Esophagus muscularis mucosa (tissue), 4 donors: ENCODE results near the gene ZNF384. TPM values are rescaled to one million over a fixed set of nuclear protein-coding genes. Genes with fewer than 3 reads are reported as not detected.

ENCODE experiments used
- DNase-seq: peaks from one replicate; pipeline ENCODE4 v3.0.0-alpha.2; 2017; ENCODE audit errors: extremely low spot score
- H3K27ac ChIP-seq, 4 donors: fragments of 200-600 bp; sonication (generic); replicated peaks in 1 of 4; 1 replicate in 3 of 4; 2 replicates in 1 of 4; pipeline ENCODE4 v1.5.1; 2016 to 2019; ENCODE audit warnings: mild to moderate bottlenecking in 1 of 4
- H3K27me3 ChIP-seq, 4 donors: fragments of 200-600 bp; sonication (generic); one replicate each; pipeline versions ENCODE4 v1.5.1 to v1.6.0; 2016 to 2019
- H3K36me3 ChIP-seq, 4 donors: fragments of 200-600 bp; sonication (generic); one replicate each; pipeline ENCODE4 v1.5.1; 2016 to 2019
- H3K4me1 ChIP-seq, 4 donors: fragments of 200-600 bp; sonication (generic); one replicate each; pipeline ENCODE4 v1.5.1; 2016 to 2019
- H3K4me3 ChIP-seq, 4 donors: fragments of 200-600 bp; sonication (generic); 1 replicate in 2 of 4; 2 replicates in 2 of 4; pipeline ENCODE4 v1.5.1; 2016 to 2019; ENCODE audit warnings: mild to moderate bottlenecking in 4 of 4, moderate library complexity in 1 of 4
- H3K9me3 ChIP-seq, 4 donors: fragments of 200-600 bp; sonication (generic); 1 replicate in 3 of 4; 2 replicates in 1 of 4; pipeline ENCODE4 v1.5.1; 2016 to 2019
- EP300 ChIP-seq: sonication (generic); formaldehyde crosslinking; IDR thresholded peaks from one replicate; pipeline ENCODE4 v1.6.1; 2017; ENCODE audit warnings: antibody characterized with exemption
- POLR2A ChIP-seq: fragments of 450-650 bp; IDR thresholded peaks from one replicate; pipeline ENCODE4 v1.6.1; 2017; ENCODE audit warnings: antibody characterized with exemption, moderate library complexity, mild to moderate bottlenecking, low read depth
- POLR2AphosphoS5 ChIP-seq, 2 donors: sonication (generic); formaldehyde crosslinking; IDR thresholded peaks; one replicate each; pipeline ENCODE4 v1.6.1; 2017; ENCODE audit warnings: antibody characterized with exemption in 2 of 2
- WGBS: methylation state at CpG from one replicate; pipeline ENCODE4 v1.1.5; 2018; 5-methylcytosine and 5-hydroxymethylcytosine counted together
- intact Hi-C: fragments of 100-400 bp; cut with DNase I; formaldehyde crosslinking; loops from one replicate; pipeline ENCODE4 v1.15.1; 2023
- total RNA-seq, 4 donors: library from RNA; depleted of rRNA; stranded (reverse); fragments of >200 nt; gene quantifications; one replicate each; pipeline versions ENCODE4 v1.1.0 to v1.2.1, GENCODE V29; 2016
- TF ChIP-seq, protein P1 (sequence below), 3 experiments: fragments of 200-600 bp in 2 of 3; fragments of 450-650 bp in 1 of 3; sonication (generic) in 2 of 3; IDR thresholded peaks; one replicate each; pipeline ENCODE4 v1.5.1; 2017 to 2019; ENCODE audit warnings: antibody characterized with exemption in 3 of 3, mild to moderate bottlenecking in 2 of 3, moderate library complexity in 1 of 3

The ZNF384 gene
- total RNA-seq, 4 donors from 2014 or later = 32.8 to 55.4 (median 41.0) TPM

DNA sequence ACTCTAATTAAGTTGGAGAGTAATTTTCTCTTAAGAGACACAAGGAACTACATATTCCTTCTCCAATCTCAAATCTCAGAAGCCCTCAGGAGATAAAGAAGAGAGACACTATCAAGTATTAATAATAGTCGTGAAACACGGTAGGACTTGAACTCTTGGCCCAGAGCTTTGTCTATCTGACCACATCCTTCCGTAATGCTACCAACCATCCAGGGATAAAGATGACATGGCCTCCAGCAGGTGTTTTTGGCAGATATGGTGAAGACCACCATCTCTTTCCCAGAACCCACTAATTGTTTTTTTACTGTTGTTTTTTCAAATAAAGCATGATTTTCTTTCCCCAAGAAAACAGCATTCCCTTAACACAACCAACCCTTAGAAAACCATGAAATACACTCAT, 3.4 kb downstream of the ZNF384 start:
- no peak for TF ChIP-seq POLR2A
- no peak for TF ChIP-seq EP300
- no peak for TF ChIP-seq POLR2AphosphoS5 (IDR thresholded peaks at IDR 0.05)
- TF ChIP-seq, protein P1, sequence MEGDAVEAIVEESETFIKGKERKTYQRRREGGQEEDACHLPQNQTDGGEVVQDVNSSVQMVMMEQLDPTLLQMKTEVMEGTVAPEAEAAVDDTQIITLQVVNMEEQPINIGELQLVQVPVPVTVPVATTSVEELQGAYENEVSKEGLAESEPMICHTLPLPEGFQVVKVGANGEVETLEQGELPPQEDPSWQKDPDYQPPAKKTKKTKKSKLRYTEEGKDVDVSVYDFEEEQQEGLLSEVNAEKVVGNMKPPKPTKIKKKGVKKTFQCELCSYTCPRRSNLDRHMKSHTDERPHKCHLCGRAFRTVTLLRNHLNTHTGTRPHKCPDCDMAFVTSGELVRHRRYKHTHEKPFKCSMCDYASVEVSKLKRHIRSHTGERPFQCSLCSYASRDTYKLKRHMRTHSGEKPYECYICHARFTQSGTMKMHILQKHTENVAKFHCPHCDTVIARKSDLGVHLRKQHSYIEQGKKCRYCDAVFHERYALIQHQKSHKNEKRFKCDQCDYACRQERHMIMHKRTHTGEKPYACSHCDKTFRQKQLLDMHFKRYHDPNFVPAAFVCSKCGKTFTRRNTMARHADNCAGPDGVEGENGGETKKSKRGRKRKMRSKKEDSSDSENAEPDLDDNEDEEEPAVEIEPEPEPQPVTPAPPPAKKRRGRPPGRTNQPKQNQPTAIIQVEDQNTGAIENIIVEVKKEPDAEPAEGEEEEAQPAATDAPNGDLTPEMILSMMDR (IDR thresholded peaks at IDR 0.05) = no peak
- intact Hi-C loops = loop anchor here (5.0 kb wide), 1 partner anchor 69 kb away; no protein-coding TSS in a partner anchor
- WGBS = 70% methylated on average over 3 of the region's 3 CpGs

DNA sequence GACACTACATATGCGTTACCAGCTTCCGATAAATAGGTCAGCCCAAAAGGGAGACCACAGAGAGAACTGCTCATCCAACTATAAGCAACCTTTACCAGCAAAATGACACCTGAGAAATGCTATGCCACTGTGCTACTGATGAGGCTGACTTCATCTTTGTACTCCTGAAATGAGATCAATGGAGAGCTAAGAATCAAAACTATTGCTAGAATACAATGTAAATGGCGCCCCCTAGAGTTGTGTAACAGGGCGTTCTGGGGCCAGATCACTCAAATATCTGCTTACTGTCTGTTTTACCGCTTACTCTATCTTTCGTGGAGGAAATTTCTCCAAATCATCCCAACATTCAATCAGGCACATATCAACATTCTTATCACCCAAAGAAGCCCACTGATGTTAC, 4.6 kb downstream of the ZNF384 start:
- Histone ChIP-seq H3K4me3 (no peak overlapping the region), H3K27me3 (no peaks in the 10 kb centered on the region), H3K36me3 (peaks cover 0 to 34% (median 26%) of the 10 kb centered on the region in 4 donors), H3K9me3 (no peaks in the 10 kb centered on the region), H3K27ac (no peak overlapping the region), H3K4me1 (peaks cover 29 to 43% (median 38%) of the 10 kb centered on the region in 4 donors)
- intact Hi-C loops = loop anchor here (5.0 kb wide), 1 partner anchor 67 kb away; no protein-coding TSS in a partner anchor
- WGBS = 64% methylated on average over 6 of the region's 6 CpGs
- DNase-seq = no peak
- TF ChIP-seq, protein P1 (IDR thresholded peaks at IDR 0.05) = peak in 2 of 3 experiments; percentile 20 to 51
- TF ChIP-seq POLR2AphosphoS5 (IDR thresholded peaks at IDR 0.05) = no peak
- no peak for TF ChIP-seq EP300

More for the DNA sequence above, 3.4 kb downstream of the ZNF384 start:
- no peak overlapping the region for H3K27ac ChIP-seq
- DNase-seq = no peak
- no peaks in the 10 kb centered on the region for H3K27me3 ChIP-seq
- no peaks in the 10 kb centered on the region for H3K9me3 ChIP-seq
- peaks cover 0 to 22% (median 14%) of the 10 kb centered on the region in 4 donors for H3K36me3 ChIP-seq
- peaks cover 38 to 54% (median 48%) of the 10 kb centered on the region in 4 donors for H3K4me1 ChIP-seq
- H3K4me3 ChIP-seq = no peak overlapping the region

DNA sequence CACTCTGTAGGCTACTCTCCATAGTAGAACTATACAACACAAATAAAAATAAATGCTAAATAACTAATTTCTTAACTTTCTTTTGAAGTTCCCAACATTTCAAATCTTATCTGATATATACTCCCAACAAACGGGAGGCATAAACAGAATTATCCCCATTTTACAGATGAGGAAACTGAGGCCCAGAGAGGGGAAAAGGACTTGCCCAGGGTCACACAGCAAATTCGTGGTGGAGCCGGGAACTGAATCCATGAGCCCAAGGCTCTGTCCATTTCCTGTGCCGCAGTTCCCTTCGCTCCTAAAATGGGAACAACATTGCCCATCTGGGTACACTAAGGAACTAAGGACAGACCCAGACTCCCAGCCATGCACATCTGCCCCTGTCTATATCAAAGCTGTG, 12.2 kb downstream of the ZNF384 start:
- Histone ChIP-seq H3K27ac (no peak overlapping the region), H3K4me3 (no peak overlapping the region), H3K27me3 (no peaks in the 10 kb centered on the region), H3K9me3 (no peaks in the 10 kb centered on the region), H3K36me3 (peaks cover 65 to 98% (median 88%) of the 10 kb centered on the region in 4 donors), H3K4me1 (no peaks in the 10 kb centered on the region)
- intact Hi-C loops = no loop called here
- WGBS = 96% methylated on average over 5 of the region's 5 CpGs
- no peak for DNase-seq
- TF ChIP-seq POLR2A = no peak

DNA sequence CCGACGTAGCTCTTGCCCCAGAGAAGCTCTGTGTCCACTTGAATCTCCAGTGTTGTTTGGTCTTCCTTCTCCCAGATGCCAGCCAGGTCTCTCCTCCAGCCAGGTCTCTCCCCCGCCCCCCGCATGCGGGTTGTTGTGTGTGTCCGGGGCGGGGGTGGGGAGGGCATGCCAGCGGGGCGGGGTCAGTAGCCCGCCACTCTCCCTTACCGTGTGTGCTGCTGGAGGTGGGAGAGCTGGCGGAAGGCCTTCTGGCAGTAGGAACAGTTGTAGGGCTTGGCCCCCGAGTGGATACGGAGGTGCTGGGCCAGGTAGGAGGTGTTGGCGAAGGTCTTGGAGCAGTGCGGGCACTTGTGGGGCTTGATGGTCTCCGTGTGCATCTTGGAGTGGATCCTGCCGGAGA, 17.0 kb downstream of the ZNF384 start:
- DNase-seq = no peak
- H3K36me3 ChIP-seq = peaks cover 90 to 100% (median 96%) of the 10 kb centered on the region in 4 donors
- intact Hi-C loops = no loop called here

DNA sequence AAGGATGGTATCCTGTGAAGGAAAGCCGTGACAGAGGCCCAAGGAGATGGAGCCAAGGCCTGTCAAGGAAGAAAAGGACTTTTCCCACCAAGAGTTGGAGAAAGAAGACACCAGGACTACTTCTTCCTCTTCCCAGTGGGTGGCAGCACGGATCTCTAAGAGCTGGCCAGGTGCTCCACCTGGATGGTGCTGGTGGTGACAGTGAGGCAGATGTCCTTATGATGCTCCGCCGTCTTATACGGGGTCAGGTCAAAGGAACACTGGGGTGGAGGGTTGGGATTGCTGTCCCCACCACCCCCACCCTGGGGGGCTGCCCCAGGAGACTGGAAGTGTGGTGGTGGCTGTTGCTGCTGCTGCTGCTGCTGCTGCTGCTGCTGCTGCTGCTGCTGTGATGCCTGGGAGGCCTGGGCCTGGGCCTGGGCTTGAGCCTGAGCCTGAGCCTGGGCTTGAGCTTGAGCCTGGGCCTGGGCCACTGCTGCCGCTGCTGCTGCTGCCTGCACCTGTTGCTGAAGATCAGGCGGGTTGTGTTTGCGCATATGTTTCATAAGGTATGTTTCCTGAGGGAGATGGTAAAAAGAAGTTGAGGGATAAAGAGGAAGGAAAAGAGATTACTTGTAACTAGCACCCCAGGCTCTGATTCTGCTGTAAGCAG, 21.5 kb downstream of the ZNF384 start:
- Histone ChIP-seq H3K9me3 (no peaks in the 10 kb centered on the region), H3K4me1 (no peaks in the 10 kb centered on the region), H3K27ac (no peak overlapping the region), H3K36me3 (peaks cover 57 to 64% (median 63%) of the 10 kb centered on the region in 4 donors), H3K4me3 (no peak overlapping the region), H3K27me3 (no peaks in the 10 kb centered on the region)
- intact Hi-C loops = no loop called here
- WGBS = 84% methylated on average over 8 of the region's 8 CpGs
- DNase-seq = no peak
- TF ChIP-seq EP300 (no peak), POLR2A (no peak), POLR2AphosphoS5 (IDR thresholded peaks at IDR 0.05) (no peak)
- TF ChIP-seq, protein P1 (IDR thresholded peaks at IDR 0.05) = no peak

More for the DNA sequence above, 17.0 kb downstream of the ZNF384 start:
- WGBS = 89% methylated on average over 18 of the region's 18 CpGs
- H3K9me3 ChIP-seq = no peaks in the 10 kb centered on the region
- H3K4me1 ChIP-seq = no peaks in the 10 kb centered on the region
- no peak overlapping the region for H3K4me3 ChIP-seq
- no peak overlapping the region for H3K27ac ChIP-seq
- no peaks in the 10 kb centered on the region for H3K27me3 ChIP-seq
- TF ChIP-seq POLR2AphosphoS5 (IDR thresholded peaks at IDR 0.05) = no peak
- no peak for TF ChIP-seq EP300
- TF ChIP-seq POLR2A = no peak
- TF ChIP-seq, protein P1 (IDR thresholded peaks at IDR 0.05) = no peak
